GM10266 (cell line): ENCODE data around the gene COL18A1.

Experiments
- DNase-seq: peaks from one replicate; pipeline ENCODE4 v3.0.0; 2012; ENCODE audit errors: extremely low spot score
- TF ChIP-seq, protein P1 (sequence below): IDR thresholded peaks from 2 replicates; pipeline ENCODE4 v1.5.1; 2012; ENCODE audit warnings: mild to moderate bottlenecking, low read depth; ENCODE audit not compliant: control insufficient read depth, insufficient read depth; ENCODE audit errors: missing control alignments

COL18A1 gene

GRCh38 chr21:45428534-45428933, 23.6 kb downstream of the COL18A1 start:
- TF ChIP-seq, protein P1, sequence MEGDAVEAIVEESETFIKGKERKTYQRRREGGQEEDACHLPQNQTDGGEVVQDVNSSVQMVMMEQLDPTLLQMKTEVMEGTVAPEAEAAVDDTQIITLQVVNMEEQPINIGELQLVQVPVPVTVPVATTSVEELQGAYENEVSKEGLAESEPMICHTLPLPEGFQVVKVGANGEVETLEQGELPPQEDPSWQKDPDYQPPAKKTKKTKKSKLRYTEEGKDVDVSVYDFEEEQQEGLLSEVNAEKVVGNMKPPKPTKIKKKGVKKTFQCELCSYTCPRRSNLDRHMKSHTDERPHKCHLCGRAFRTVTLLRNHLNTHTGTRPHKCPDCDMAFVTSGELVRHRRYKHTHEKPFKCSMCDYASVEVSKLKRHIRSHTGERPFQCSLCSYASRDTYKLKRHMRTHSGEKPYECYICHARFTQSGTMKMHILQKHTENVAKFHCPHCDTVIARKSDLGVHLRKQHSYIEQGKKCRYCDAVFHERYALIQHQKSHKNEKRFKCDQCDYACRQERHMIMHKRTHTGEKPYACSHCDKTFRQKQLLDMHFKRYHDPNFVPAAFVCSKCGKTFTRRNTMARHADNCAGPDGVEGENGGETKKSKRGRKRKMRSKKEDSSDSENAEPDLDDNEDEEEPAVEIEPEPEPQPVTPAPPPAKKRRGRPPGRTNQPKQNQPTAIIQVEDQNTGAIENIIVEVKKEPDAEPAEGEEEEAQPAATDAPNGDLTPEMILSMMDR = no peak
- DNase-seq = no peak

DNA sequence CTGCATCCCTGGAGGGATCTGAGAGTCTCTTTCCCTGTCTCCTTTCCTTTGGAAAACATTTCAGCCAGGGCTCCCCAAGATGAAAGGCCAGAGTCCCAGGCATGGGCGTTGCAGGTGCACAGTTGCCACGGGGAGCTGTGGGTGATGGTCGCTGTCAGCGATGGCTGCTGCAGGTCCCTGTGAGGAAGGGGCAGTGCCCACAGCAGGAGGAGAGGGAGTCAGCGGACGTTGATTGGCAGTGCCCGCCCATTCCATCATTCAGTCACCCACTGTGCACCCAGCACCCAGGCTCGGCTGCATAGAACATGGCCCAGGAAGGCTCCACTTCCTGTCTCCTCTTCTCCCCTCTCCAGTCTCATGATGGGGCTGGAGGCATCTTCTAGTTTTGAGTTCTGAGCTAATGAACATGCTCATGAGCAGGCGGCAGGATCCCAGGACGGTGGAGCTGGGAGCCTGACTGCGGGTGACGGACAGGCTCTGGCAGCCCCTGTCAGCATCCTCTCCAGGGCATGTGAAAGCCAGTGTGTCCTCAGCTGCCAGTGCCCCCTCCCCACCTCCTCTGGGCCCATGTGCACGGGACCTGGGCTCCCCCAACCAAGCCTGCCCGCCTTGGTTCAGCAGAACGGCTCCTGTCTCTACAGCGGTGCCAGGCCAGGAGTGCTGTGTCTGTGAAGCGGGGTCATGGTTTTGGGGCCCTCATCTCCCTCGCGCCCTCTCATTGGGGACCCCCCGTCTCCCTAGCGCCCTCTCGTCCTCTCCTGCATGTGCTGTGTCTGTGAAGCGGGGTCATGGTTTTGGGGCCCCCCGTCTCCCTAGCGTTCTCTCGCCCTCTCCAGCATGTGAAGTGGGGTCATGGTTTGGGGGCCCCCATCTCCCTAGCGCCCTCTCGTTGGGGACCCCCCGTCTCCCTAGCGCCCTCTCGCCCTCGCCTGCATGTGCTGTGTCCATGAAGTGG, 24.5 kb downstream of the COL18A1 start:
- DNase-seq = no peak

DNA sequence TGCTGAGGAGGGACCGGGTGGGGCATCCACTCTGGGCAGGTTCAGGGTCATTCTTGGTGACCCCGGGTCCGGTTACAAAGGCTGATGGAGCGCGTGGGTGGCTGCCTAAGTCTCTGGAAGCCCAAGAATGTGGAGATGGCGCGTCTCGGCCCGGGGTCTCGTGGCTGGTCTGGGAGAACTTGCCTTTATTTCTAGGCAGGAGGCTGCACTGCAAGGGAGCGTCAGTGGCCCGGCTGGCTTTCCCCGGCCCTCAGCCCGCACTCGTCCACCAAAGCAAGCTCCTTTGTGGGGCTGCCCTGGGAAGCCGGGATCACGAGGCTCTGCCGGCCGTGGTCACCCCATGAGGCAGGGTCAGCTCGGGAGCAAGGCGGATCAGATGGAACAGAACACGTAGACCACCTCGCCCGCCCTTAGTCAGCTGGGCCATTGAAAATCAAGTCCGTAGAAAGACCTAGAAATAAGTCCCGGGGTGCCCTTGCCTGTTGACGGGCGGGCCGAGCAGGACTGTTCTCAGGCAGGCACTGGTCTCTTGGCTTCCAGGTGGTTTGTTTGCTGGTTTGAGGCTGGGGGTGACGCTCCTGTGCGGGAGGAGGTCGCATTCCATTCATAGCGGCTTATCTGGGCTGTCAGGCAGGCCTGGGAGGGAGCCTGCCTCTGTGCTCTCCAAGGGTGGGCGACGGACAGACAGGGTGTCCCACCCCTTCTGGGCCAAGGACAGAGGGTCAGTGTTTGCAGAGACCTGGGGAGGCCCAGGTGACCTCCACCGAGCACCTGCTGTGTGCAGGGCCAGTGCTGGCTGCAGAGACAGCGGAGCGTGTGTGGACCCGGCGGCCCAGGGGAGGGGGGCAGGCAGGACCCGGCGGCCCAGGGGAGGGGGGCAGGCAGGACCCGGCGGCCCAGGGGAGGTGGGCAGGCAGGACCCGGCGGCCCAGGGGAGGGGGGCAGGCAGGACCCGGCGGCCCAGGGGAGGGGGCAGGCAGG, 25.8 kb downstream of the COL18A1 start:
- TF ChIP-seq, protein P1 = no peak
- no peak for DNase-seq

More for the DNA sequence above, 24.5 kb downstream of the COL18A1 start:
- TF ChIP-seq, protein P1 = no peak

DNA sequence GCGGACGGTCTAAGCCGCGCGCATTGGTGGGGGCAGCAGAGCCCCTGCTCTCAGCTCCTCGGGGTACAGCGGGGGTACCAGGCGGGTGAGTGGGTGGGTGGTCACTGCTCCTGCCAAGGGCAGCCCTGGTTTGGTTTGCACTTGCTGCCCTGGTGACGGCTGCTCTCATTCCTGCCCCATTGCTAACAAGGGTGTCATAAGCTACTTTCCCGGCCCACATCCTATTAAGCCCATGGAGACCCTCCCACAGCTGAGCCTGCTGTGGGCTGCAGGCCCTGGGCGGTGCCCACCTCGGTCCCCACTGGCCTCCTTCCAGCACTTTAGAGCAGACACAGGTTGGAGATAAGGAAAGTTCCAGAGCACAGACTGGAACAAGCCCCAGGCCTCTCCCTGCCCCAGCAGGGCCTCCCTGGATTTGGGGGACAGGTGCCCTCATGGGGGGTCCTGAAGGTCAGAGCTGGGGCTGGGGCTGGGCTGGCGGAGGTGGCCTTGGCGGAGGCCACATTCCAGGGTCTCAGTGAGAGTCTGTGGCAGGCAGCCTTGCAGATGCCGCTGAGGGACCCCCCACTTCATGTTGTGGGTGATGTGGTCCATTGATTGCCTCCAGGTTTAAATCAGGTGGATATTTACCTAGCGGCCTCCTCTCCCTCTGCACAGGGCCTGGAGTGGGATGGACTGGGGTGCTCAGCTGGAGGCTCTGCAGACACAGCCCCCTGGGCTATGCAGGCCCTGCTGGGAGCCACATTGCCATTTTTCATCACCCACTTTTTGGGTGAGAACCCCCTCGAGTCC, 27.0 kb downstream of the COL18A1 start:
- no peak for DNase-seq
- TF ChIP-seq, protein P1 = no peak

DNA sequence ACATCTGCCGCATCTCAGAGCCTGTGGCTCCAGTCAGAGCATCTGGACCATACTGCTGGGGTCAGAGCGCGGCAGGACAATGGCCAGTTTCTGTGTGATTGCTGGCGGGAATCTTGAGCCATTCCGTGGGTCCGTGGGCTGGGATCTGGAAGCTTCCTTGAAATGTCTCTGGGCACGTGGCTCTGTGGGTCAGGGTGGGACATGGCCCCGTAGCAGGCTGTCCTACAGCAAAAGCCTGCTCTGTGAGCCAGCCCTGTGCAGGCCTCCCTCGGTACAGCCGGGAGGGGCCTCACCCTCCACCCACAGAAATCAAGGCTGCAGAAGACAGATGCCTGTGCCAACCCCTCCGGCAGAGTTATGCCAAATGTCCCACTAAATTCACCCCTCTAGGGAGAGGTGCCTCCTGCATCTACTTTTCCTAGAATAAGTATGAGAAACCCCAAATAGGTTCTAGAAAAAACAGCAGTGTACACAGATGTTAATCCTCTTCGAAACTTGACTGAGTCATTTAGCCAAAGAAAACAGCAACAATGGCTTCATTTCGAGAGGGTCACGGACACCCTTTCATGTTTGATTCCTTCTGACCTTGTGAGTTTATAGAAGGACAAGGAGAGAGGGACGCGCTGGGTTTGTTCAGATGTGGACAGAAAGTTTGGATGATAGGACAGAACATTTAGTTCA, 27.8 kb downstream of the COL18A1 start:
- TF ChIP-seq, protein P1 = no peak
- DNase-seq = no peak

- TF ChIP-seq, protein P1 = no peak
- DNase-seq = no peak
Observed at GRCh38 chr21:45433301-45433700, 28.3 kb downstream of the COL18A1 start.
